Measurements from ENCODE around the gene GPR3.

The GPR3 gene

GRCh38 chr1:27359822-27360158, 32.6 kb upstream of the GPR3 start:
- no peak for DNase-seq

GRCh38 chr1:27360159-27361043, 32.0 kb upstream of the GPR3 start:
- no peak for DNase-seq

- no peak for DNase-seq
Observed at GRCh38 chr1:27361044-27361402, 31.4 kb upstream of the GPR3 start.

- no peak for DNase-seq
Observed at GRCh38 chr1:27361553-27361952, 30.9 kb upstream of the GPR3 start.

- no peak for DNase-seq
Observed at GRCh38 chr1:27363766-27364695, 28.4 kb upstream of the GPR3 start.

GRCh38 chr1:27364696-27365371, 27.6 kb upstream of the GPR3 start:
- no peak for DNase-seq

- no peak for DNase-seq
Observed at GRCh38 chr1:27365372-27366112, 26.9 kb upstream of the GPR3 start.

GRCh38 chr1:27366113-27366410, 26.4 kb upstream of the GPR3 start:
- DNase-seq = no peak

GRCh38 chr1:27366411-27367159, 25.8 kb upstream of the GPR3 start, which contains the start of gene MAP3K6:
MAP3K6 (minus strand) TSS chr1:27366961; CDS start chr1:27366597, 364 bp downstream.
- DNase-seq = no peak

- DNase-seq = no peak
Observed at GRCh38 chr1:27367160-27367650, 25.2 kb upstream of the GPR3 start.

GRCh38 chr1:27368869-27369582, 23.4 kb upstream of the GPR3 start:
- DNase-seq = no peak

GRCh38 chr1:27372022-27372807, 20.2 kb upstream of the GPR3 start:
- DNase-seq = no peak

GRCh38 chr1:27372808-27373690, 19.4 kb upstream of the GPR3 start:
- DNase-seq = no peak

GRCh38 chr1:27374362-27375086, 17.9 kb upstream of the GPR3 start, which contains the start of gene FCN3:
FCN3 (minus strand) TSS chr1:27374824; CDS start chr1:27374818, 6 bp downstream.
- DNase-seq = no peak

- no peak for DNase-seq
Observed at GRCh38 chr1:27377760-27378495, 14.5 kb upstream of the GPR3 start.

GRCh38 chr1:27379564-27380122, 12.8 kb upstream of the GPR3 start:
- DNase-seq = no peak

GRCh38 chr1:27380224-27380623, 12.2 kb upstream of the GPR3 start:
- DNase-seq = no peak

All from NCI-H2081 treated with DMSO at 0.1 percent for 48 hours (cell line).